SK-N-DZ (cell line): ENCODE results near the gene APBA2.

Experiments used
- DNase-seq: peaks from one replicate; pipeline ENCODE4 v3.0.0-alpha.2; 2015; ENCODE audit warnings: low spot score

Gene APBA2

DNA sequence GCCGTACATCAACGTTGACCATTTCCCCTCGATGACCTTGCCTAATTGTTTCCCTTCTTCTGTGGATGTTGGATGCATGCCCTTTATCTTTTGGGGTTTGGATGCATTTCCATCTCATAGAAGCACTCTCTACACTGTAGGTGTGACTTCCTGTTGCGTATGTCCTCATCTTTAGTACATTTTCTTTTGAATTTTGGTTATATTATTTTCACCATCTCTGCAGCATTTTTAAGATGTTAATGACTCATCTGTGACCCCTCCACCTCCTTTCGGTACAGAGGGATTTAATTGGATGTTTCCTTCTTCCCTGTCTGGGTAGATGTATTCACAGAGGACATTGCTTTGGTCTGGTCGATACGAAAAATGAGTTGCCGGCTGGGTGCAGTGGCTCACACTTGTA is 172.1 kb downstream of the APBA2 start:
- DNase-seq, result no peak

- no peak for DNase-seq
Observed at GRCh38 chr15:29058903-29059539, 173.2 kb downstream of the APBA2 start.

- no peak for DNase-seq
Observed at GRCh38 chr15:29059871-29060640, 174.3 kb downstream of the APBA2 start.

DNA sequence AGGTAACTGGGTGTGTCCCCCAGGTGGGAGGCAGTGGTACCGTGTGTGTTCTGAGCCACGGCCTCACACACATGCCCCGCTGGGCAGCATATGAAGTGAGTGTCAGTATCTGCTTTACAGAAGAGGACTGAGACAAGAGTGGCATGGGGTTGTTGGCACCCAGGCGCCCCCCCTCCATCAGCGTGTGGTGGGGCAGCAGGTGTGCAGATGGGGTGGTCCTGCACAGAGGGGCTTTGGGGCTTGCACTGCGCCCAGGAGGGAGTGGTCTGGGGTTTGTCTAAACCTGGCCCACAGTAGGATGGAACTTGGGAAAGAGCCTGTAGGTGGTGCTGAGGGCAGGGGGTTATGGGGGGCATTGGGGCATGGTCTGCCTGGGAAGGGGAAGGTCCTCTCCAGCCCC is 176.0 kb downstream of the APBA2 start:
- DNase-seq, result no peak

- DNase-seq, result no peak
Observed at GRCh38 chr15:29062179-29062591, 176.4 kb downstream of the APBA2 start.

DNA sequence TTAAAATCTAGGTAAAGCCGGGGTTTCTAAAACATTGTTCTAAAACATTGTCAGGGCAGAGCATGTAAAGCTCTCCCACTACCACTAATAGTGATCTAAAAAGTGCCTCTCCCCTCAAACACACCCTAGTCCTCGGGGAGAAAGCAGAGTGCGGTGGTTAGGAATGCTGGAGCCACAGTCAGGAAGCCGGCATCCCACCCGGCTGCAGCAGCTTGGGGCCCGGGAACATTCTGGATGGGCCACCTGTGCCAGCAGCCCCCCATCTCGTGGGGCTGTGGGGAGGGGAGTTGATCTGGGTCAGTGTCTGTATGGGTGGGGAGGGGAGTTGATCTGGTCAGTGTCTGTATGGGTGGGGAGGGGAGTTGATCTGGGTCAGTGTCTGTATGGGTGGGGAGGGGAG is 176.9 kb downstream of the APBA2 start:
- no peak for DNase-seq

DNA sequence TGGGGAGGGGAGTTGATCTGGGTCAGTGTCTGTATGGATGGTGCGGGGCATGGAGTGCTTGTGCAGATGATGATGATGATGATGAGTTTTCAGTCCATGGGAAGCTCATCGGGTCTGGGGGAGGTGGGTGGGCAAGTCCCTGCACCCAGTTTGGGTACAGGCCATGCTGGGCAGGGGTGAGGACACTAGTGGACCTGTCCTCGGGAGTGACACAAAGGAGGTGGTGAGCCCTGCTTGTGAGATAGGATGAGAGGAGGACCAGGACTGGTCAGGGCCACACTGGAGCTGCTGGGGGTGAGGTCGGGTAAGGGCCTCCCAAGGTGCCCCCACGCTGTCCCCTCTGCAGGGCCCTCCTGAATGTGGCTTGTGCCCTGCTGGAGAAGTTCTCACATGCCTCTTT is 177.9 kb downstream of the APBA2 start:
- no peak for DNase-seq

DNA sequence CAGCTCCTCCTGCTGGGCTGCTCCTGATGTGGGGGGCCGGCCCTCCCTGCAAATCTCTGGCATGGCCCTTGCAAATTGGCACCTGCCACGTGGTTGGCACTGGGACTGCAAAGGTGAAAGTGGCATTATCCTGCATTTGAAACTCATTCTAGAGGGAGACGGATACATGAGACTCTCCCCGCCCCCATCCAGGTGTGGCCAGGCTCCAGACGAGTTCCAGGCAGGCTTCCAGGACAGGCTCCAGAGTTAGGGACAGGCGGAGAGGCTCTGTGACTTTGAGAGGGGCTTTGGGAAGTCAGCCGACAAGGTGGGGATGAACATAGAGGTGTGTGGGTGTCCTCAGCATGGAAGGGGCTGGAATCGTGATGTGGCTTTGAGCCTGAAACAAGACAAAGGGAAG is 178.5 kb downstream of the APBA2 start:
- no peak for DNase-seq

DNA sequence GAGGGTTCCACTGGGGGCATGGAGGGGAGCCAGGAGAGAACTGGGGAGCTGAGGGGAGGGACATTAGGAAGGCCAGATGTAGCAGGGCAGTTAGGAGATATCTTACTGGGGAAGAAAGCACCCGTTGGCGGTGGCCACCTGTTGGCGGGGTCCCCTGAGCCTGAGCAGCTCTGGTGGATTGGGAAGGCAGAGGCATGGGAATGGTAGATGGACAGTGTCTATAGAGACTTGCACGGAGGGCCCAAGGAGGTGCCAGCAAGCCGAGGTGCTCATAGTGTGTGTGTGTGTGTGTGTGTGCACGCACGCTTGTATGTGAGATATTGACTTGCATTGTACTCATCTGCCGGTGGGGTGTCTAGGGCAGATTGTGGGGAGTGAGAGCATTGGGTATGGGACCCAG is 179.0 kb downstream of the APBA2 start:
- DNase-seq, result no peak

DNA sequence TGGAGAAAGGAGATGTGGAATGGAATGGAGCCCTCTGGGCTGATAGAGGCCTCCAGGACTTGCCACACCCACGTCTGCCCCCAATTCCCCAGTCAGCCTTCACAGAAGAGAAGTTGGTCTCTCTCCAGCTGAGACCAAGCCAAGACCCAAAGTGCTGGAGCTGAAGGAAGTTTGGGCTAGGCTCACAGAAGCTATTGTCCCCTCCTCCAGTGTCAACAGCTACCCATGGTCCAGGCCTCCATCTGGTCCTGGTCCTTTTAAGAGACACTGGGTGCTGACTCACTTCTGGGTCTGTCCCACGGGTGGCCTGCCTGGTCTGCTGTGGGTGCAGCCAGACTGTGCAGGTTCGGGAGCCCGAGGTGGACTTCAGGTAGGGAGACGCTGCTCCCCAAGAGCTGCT is 179.8 kb downstream of the APBA2 start:
- no peak for DNase-seq

GRCh38 chr15:29066310-29066709 is 180.5 kb downstream of the APBA2 start:
- no peak for DNase-seq

DNA sequence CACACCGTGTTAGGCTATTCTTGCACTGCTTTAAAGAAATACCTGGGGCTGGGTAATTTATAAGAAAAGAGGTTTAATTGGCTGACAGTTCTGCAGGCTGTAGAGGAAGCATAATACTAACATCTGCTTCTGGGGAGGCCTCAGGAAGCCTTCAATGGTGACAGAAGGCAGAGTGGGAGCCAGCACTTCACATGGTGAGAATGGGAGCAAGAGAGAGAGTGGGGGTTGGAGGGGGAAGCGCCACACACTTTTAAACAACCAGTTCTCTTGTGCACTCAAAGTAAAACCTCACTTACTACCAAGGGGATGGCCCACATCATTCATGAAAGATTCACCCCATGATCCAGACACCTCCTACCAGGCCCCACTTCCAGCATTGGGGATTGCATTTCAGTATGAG is 181.1 kb downstream of the APBA2 start:
- DNase-seq, result no peak

GRCh38 chr15:29067949-29068348 is 182.2 kb downstream of the APBA2 start:
- DNase-seq, result no peak

- peak; percentile 68 for DNase-seq
Observed at GRCh38 chr15:29070471-29071231, 184.9 kb downstream of the APBA2 start.

DNA sequence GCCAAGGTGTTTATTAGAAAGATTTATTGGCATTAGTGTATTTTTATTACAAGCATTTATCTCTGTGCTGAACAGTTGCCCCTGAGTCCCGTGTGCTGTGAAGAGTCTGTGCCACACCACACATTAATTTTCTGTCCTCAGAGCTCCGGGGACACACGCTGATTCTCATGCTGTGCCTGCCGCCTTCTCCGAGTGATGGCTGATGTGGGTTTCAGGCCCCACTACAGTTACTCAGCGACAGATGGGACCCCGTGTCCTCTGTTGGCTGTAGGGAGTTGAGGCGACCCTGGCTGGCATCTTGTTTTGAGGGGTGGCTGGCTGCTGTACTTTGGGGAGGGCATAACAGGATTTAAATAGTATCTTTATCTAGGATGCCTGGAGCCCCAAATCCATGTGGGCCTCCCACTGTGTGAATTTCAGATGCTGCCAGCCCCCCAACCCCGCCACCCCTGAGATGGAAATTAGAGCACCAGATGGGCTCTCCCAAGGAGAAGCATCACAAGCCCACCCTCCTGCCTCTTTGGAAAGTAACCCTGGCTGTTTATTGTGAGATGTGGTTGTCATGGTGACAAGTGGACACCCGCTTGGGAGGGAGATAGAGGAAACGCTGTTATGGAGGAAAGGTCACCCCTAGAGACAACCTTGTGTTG is 185.6 kb downstream of the APBA2 start:
- no peak for DNase-seq

DNA sequence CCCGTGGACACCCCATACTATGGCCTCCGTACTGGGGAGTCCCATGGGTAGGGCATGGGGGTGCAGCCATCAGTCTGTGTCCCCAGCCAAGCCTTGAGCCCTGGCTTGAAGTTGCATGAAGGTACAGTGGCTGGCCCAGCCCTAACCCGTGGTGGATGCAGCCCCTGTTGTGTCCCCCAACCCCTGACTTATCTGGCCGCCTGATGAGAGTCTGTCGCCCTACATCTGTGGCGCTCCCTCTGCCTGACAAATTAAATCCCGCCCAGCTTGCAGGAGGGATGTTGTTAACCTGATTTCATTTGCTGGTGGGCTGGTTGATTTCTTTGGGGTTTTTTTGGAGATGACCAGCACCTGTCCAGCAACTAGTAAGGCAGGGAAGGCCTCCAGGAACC is 186.1 kb downstream of the APBA2 start:
- DNase-seq, result no peak

DNA sequence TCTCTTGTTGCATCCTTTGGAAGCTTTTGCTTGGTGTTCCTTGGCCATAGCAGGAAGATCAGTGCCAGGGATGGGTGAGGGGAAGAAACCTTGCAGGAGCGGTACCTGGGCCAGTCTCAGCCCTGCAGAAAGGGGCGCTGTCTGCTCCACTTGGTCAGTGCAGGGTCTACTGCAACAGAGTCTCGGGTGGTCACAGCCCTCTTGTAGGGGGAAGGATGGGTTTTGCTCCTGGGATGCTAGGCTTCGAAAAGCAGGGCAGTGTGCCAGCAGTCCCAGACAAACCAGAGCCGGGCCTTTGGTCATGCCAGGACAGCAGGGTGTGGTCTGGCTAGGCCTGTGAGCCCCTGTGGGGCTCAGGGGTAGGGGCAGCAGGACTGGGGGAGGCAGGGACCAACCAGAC is 186.7 kb downstream of the APBA2 start:
- no peak for DNase-seq

GRCh38 chr15:29074045-29074444 is 188.3 kb downstream of the APBA2 start:
- no peak for DNase-seq

DNA sequence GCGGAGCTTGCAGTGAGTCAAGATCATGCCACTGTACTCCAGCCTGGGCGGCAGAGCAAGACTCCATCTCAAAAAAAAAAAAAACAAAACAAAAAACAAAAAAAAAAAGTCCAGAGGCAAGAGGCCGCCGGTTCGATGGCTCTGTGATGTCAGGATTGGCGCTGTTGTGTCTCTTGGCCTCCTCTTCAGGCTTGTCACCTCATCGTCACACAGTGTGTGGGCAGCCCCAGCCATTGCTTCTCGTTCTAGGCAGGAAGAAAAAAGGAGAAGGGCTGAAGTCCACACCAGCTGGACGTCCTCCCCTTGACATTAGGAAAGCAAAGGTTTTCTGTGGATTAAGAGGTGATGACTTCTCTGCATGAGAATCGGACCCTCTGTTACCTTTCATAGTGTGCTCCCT is 192.8 kb downstream of the APBA2 start:
- no peak for DNase-seq

DNA sequence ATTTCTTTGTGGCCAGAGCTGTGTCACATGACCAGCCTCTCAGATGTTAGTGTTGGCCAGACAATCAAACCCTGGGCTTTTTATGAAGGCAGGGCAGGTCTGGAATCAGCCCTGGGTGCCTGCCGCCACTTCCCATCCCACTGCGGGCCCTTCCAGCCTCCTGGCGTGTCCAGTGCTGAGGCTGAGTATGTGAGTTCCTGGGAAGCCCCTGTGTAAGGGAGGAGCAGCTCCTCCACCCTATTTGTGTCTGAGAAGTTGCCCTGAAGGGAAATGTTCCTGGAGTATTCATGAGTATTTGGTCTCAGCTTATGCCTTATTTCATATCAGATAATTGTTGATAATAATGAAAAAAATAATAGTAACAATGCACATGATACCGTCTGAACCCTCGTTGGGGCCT is 193.7 kb downstream of the APBA2 start:
- no peak for DNase-seq

GRCh38 chr15:29081781-29082180 is 196.0 kb downstream of the APBA2 start:
- DNase-seq, result no peak

- DNase-seq, result no peak
Observed at GRCh38 chr15:29083161-29083560, 197.4 kb downstream of the APBA2 start.
